GM18505 (cell line): ENCODE measurements around the gene HOXA4.

Experiments used
- ATAC-seq: cut with Tn5 transposase; IDR thresholded peaks from one replicate; pipeline ENCODE4 v1.9.1; 2021; ENCODE audit not compliant: unreplicated experiment
- POLR2A ChIP-seq: IDR thresholded peaks from 4 replicates; pipeline ENCODE4 v1.6.1; 2011; ENCODE audit warnings: borderline replicate concordance; ENCODE audit not compliant: insufficient read depth, insufficient read length; ENCODE audit errors: extremely low read depth

HOXA4 gene

GRCh38 chr7:27172823-27173510 lies 42.4 kb upstream of the HOXA4 start:
- ATAC-seq = no peak
- no peak for TF ChIP-seq POLR2A

DNA sequence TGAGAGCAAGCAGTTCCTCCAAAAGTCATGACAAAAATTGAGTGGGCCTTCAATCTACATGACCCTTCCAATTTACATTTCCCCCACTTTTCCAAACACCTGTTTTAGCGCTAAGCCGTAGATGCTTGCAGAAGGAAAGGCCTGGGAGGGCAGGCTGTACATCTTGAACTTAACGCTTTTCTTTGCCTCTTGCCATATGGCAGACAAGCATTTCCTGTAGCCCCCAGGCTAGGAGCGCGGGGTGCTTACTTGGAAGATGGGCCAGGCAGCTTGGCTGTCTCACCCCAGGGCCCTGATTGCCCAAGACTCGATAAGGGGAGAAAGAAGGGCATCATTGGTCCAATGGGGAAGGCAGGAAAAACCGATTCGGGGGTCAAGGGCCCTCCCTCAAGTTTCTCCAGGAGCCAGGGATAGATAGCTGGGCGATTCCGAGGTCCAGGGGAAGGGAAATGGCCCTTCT lies 41.8 kb upstream of the HOXA4 start:
- no peak for TF ChIP-seq POLR2A
- ATAC-seq = no peak

GRCh38 chr7:27171637-27172314 lies 41.2 kb upstream of the HOXA4 start:
- no peak for TF ChIP-seq POLR2A
- no peak for ATAC-seq

GRCh38 chr7:27171325-27171636 lies 40.7 kb upstream of the HOXA4 start:
- TF ChIP-seq POLR2A = no peak
- no peak for ATAC-seq

- ATAC-seq = no peak
- TF ChIP-seq POLR2A = no peak
Measured at GRCh38 chr7:27170426-27171324, 40.1 kb upstream of the HOXA4 start.

DNA sequence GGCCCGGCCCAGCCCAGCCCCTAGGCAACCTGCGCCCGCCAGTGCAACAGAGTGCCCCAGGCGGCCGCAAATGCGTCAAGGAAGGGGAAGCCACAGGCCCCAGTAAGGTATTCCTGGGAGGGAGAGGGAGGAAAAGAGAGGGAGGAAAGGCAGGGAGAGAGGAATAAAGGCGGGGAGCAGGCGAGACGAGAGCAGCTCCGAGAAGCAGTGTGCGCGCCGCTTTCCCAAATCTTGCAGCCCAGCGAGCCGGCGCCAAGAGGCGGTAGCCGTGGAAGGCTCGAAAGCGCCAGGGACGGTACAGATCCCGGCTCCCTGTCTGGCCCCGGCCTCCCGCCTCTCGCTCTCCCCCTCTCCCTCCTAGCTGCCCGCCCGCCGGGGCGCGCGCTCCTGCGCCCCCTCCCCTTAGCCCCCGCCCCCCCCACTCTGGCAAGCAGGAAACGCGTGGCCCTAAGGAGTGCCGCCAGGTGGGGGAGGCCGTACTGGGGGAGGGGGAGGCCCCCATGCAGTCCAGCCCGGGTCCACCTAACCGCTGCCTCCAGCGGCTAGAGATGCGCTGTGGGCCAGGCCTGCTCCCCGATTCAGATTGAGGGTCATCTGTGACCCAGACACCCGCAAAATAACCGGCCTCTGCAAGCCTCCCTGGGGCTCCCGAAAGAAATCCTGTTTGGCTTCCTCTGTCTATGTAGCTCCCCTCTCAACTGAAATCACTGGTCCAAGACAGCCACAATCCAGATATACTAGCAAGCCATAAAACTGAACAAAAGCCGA lies 39.3 kb upstream of the HOXA4 start:
- no peak for ATAC-seq
- no peak for TF ChIP-seq POLR2A

DNA sequence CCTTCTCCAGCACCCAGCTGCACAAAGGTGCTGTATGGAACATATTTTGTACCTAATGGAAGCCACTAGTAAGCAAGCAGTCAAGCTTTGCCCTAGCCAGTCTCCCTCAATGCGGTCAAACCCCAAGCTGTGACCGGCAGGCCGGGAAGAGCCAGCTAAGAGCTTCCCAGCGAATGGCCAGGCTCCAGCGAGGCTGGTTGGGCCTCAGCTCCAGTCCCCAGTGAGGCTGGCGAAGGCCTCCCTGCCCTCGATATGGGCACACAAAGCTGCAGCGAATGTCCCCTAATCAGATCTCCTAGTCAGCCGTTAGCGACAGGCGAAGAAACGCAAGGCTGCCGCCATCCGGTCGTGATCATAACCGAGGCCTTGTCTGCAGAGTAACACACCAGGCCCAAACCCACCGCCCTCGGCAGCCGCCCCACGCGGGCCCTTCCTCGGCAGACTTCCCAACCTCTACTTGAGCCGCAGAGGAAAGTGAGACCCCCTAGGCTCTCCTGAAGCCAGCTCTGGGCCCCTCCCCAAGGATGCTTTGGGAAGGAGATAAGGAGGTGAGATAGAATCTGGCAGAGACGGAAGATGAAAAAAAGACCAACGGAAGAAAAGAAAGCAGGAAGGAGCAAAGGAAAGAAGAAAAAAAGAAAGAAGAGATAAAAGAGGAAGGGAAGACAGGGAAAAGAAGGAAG lies 37.8 kb upstream of the HOXA4 start:
- TF ChIP-seq POLR2A = no peak
- ATAC-seq = no peak

DNA sequence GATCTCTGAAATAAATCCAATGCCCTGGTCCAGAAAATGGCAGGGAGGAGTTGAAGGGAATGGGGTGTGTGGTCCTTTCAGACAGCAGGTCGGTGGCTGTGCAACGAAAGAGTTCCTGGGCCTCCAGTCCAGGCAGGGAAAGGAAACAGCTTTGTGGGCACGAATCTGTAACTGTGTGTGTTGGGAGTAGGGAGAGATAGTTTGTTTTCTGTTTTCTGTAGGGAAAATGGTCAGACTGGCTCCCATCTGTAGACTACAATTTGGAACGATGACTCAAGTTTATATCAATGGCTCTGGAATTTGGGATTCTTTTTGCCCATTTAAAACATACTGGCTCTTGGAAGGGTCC lies 37.3 kb upstream of the HOXA4 start:
- no peak for TF ChIP-seq POLR2A
- ATAC-seq = no peak

- TF ChIP-seq POLR2A = no peak
- ATAC-seq = no peak
Measured at GRCh38 chr7:27166531-27167505, 36.3 kb upstream of the HOXA4 start.

DNA sequence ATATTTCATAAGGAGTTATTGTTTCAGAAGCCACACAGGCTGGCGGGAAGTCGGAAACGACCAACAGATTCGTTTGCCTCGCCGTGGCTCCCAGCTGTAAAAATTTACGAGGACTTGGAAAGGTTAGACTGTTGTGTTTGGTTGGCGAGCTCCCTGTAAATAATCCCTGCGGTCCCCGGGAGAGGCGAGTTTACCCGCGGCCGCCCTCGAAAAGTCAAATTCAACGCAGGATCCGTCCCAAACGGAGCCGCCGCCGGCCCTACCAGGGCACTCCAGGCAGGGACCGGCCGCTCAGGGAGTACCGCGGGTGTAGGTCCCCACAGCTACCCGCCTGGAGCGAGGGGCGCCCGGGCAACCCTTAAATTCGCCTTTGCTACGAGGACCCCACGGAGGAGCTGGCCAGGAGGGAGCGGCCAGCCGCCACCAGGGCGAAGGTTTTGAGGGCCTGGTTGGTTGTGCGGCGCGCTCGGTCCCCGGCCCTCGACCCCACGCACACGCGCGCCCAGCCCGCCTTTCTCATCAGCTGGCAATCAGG lies 35.5 kb upstream of the HOXA4 start:
- no peak for ATAC-seq
- no peak for TF ChIP-seq POLR2A

- ATAC-seq = no peak
- no peak for TF ChIP-seq POLR2A
Measured at GRCh38 chr7:27165089-27165995, 34.8 kb upstream of the HOXA4 start, which contains the start of gene HOXA9. TSS of gene HOXA9 (minus strand) at chr7:27165537. CDS start at chr7:27165457, 80 bp downstream.
